Smooth muscle cell of the pulmonary artery (primary cell): ENCODE measurements around the gene AMOTL2. TPM values are rescaled to one million over a fixed set of nuclear protein-coding genes. Genes with fewer than 3 reads are reported as not detected.

Source experiments
- total RNA-seq: library from RNA; depleted of rRNA; stranded (reverse); fragments of >200 nt; gene quantifications from 2 replicates; pipeline ENCODE4 v1.2.3, GENCODE V29; 2014

AMOTL2 gene
- 117 and 158 TPM in 2 replicates for total RNA-seq

GRCh38 chr3:134374105-134374790 is at the start of gene AMOTL2:
TSS of gene AMOTL2 (minus strand) at chr3:134374447. CDS start at chr3:134371433, 3,014 bp downstream.

Other genes starting within 250 kb of the AMOTL2 start
- gene RYK, start 123.6 kb downstream of the AMOTL2 start, total RNA-seq = 102 and 119 TPM in 2 replicates
- 47.3 and 89.1 TPM in 2 replicates for gene ANAPC13, start 111.5 kb upstream of the AMOTL2 start, total RNA-seq
- gene CEP63, start 111.6 kb upstream of the AMOTL2 start, total RNA-seq = 17.1 and 19.2 TPM in 2 replicates